HG02678 (cell line): ENCODE data around the gene BCKDK.

Source experiments
- ATAC-seq: cut with Tn5 transposase; IDR thresholded peaks from one replicate; pipeline ENCODE4 v1.9.1; 2021; ENCODE audit warnings: mild to moderate bottlenecking, moderate library complexity; ENCODE audit not compliant: unreplicated experiment

Gene BCKDK

GRCh38 chr16:31108035-31108793, at the start of gene BCKDK:
TSS of gene BCKDK (plus strand) at chr16:31108386. CDS start at chr16:31109224, 838 bp downstream.
- peak; percentile 86 for ATAC-seq

DNA sequence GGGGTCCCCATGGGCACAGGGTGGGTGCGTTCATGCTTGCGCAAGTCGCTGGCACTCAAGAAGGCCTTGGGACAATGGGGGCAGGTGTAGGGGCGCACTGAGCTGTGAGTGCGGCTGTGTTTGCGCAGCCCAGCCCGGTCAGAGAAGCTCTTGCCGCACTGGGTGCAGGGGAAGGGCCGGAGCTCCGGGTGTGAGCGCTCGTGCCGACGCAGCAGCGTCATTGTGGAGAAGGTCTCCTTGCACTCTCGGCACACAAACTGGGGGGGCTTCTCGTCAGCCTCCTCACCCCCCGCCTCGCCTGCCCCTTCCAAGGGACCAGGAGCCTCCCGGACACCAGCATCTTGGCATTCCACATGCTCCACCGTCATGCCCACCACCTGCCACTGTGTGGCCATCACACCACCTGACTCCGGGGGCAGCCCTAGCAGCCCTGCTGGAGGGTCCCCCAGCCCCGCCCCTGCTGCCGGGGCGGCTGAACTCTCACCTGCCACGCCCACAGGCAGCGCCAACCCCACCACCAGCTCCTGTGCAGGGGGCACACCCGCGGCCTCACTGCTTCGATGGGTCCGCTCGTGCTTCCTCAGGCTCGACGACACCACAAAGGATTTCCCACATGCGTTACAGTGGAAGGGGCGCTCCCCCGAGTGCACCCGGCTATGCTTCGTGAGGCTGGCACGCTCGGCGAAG, 46.9 kb upstream of the BCKDK start:
- ATAC-seq = no peak

GRCh38 chr16:31061813-31062440, 46.3 kb upstream of the BCKDK start:
- ATAC-seq = no peak

- ATAC-seq = no peak
Measured at GRCh38 chr16:31063495-31063842, 44.7 kb upstream of the BCKDK start.

GRCh38 chr16:31063843-31064611, 44.2 kb upstream of the BCKDK start:
- ATAC-seq = no peak

DNA sequence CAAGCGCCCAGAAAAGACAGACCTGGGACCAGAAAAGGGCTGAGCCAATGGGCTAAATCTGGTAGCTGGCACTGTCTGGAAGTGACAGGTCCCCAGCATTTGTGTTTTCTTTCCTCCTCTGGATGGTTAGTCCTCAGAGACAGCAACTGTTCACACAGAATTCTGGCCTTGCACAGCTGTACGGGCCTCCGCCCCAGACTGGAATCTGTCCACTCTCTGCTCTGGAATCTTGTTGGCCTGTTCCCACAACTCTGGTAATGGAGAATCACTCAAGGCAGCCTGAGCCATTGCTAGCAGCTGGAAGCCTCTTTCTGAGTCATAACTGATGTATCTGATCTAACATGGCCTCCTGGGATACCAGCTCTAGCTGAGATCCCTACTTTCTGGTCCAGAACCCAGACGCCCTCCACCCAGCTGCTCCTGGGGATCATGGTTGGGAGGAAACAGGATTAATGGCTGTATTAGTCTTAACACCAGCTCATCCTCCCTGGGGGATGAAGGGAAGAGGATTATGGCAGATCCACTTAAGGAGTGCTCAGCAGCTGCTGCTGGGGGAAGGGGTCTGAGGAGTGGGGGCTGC, 43.2 kb upstream of the BCKDK start:
- ATAC-seq = no peak

DNA sequence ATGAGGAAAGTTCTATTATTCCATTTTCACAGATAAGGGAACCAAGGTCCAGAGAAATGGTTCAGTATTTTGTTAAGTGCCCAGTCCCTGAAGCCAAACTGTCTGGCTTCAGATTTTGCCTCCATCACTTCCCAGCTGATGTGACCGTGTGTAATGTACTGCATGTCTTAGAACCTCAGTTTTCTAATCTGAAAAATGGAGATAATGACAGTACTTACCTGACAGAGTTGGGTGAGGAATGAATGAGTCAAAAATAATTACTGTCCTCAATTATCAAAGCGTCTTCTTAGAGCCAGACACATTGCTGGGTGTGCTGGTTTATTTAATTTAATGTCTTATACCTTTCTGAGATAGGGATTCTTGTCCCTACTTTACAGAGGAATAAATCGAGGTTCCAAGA, 40.8 kb upstream of the BCKDK start:
- no peak for ATAC-seq

DNA sequence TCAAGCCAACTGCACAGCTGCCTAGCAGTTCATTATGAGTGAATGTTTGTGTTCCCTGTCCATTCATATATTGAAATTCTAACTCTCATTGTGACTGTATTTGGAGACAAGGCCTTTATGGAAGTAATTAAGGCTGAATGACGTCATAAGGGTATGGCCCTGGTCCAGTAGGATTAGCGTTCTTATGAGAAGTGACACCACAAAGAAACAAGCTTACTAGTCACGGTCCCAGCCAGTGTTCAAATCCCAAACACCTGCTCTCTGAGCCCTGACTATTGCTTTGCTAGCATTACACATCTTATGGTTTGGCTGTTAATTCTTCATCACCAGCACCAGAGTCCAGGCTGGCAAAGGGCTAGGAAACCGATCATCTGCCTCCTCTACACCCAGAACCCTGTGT, 36.3 kb upstream of the BCKDK start:
- ATAC-seq = no peak

DNA sequence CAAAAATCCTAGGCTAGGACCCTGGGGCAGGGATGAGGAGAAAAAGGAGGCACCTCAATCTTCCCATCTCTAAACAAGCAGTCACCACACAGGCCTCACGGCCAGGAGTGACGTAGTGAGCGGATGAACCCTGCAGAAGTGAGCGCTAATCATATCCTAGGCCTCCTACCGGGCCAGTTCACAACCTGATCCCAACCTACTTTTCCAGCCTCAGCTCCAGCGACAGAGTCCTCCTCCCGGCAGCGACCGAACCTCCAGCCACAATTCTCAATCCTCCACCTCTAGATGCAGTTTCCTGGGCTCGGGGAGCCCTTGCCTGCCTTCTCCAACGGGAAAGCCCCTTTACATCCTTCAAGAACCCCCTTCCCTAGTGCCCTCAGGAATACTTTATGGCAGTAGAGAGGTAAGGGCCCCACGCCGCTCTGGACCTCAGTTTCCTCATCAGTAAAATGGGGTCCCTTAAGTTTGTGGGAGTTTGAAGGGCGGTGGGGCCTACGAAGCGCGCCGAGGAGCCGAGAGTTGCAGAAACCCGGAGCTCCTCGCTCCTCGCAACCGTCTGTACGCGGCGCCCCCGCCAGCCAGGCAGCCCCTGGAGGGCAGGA, 35.5 kb upstream of the BCKDK start:
- no peak for ATAC-seq

DNA sequence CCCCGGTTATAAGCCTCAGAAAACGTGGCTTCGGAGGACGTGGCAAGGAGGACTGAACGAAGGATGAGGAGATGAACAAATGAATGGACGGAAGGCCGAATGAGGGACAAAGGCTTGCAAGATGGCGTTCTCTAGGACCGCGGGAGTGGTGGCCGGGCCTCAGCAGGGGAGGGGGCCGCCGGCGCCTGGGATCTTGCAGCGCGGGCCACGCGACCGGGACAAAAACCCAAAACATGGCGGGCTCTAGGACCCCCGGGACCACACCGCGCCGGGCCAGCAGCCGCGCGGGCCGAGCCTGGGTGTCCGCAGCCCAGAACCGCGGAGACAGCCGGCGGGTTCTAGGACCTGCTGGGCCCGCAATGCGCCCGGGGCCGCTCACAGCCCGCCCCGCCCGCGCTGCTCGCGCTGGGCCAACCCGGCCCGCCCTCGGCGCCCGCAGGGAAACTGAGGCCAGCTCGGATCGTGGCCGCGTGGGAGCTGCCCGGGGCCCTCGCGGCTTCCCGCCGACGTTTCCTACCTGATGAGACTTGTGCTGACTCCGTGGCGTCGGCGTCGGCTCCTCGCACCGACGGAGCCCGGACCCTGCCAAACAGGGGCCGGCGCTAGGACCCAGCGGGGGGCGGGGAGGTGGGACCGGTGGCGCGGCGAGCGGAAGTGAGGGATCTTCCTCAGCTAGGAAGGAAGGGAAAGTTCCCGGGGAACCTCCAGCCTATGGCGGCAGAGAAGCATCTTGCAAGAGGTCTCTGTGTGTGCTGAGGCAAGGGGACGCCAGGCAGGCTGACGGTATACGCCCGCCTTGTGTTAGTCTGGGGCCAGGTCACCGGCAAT, 34.8 kb upstream of the BCKDK start:
- peak; percentile 56 for ATAC-seq

DNA sequence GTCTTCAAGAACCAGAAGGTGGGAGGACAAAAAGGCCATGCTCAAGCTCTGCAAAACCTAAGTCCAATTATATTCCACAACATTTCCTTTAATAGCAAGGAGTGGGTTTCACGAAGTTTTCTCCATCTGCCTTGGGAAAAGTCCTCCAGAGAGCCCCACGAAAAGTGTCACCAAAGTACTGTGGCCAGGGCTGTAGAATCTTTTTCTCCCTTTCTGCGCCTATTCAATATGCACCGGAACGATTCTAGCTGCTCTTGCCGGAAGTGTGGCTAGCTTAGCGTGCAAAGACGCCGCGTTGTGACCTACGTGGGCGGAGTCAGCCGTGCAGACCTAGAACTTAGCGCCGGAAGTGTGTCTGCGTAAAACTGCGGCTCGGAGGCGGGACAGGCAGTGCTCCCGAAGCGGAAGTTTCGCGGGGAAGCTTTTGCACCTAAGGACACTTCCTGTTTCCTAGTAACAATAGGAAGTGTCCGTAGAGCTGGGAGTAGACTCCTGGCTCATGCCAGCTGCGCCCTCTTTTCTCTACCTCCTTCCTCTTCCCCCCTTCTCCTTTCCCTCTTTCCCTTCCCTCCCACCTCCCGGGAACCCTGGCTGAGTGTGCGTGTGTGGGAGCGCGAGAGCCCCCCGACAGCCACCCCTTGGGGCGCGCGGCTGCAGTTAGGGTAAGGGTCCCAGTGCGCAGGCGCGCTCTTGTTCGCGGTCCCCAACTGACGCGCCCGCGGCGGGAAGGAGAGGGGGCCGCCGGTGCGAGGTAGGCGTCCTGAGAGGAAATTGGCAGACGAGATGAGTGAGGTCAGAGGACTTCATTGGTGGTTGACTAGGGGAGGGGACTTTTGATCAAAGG, 34.0 kb upstream of the BCKDK start, which contains the start of the genes ZNF646 and ZNF668:
TSS of gene ZNF646 (plus strand) at position 453 of the 844 bp plus-strand sequence. CDS start 1,903 bp downstream, outside the sequence.
TSS of gene ZNF668 (minus strand) at position 271 of the 844 bp plus-strand sequence. CDS start 9,781 bp downstream, outside the sequence.
- ATAC-seq = peak; percentile 72

GRCh38 chr16:31074814-31075183, 33.4 kb upstream of the BCKDK start:
- ATAC-seq = no peak

GRCh38 chr16:31076319-31076718, 31.9 kb upstream of the BCKDK start:
- no peak for ATAC-seq

DNA sequence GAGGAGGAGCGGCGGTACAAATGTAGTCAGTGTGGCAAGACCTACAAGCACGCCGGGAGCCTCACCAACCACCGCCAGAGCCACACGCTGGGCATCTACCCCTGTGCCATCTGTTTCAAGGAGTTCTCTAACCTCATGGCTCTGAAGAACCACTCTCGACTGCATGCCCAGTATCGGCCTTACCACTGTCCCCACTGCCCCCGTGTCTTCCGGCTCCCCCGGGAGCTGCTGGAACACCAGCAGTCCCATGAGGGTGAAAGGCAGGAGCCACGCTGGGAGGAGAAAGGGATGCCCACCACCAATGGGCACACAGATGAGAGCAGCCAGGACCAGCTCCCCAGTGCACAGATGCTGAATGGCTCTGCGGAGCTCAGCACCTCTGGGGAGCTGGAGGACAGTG, 31.2 kb upstream of the BCKDK start:
- no peak for ATAC-seq

DNA sequence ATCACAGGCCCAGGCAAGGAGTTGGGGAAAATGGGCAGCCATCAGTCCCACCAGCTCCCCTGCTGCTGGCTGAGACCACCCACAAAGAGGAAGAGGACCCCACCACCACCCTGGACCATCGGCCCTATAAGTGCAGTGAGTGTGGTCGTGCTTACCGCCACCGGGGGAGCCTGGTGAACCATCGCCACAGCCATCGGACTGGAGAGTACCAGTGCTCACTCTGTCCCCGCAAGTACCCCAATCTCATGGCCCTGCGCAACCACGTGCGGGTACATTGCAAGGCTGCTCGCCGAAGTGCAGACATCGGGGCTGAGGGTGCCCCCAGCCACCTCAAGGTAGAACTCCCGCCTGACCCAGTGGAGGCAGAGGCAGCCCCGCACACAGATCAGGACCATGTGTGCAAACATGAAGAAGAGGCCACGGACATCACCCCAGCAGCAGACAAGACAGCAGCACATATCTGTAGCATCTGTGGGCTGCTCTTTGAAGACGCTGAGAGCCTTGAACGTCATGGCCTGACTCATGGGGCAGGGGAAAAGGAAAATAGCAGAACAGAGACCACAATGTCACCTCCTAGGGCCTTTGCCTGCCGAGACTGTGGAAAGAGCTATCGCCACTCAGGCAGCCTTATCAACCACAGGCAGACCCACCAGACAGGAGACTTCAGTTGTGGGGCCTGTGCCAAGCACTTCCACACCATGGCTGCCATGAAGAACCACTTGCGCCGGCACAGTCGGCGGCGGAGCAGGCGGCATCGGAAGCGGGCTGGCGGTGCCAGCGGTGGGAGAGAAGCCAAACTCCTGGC, 30.4 kb upstream of the BCKDK start:
- ATAC-seq = no peak

GRCh38 chr16:31078597-31079341, 29.4 kb upstream of the BCKDK start:
- ATAC-seq = no peak

DNA sequence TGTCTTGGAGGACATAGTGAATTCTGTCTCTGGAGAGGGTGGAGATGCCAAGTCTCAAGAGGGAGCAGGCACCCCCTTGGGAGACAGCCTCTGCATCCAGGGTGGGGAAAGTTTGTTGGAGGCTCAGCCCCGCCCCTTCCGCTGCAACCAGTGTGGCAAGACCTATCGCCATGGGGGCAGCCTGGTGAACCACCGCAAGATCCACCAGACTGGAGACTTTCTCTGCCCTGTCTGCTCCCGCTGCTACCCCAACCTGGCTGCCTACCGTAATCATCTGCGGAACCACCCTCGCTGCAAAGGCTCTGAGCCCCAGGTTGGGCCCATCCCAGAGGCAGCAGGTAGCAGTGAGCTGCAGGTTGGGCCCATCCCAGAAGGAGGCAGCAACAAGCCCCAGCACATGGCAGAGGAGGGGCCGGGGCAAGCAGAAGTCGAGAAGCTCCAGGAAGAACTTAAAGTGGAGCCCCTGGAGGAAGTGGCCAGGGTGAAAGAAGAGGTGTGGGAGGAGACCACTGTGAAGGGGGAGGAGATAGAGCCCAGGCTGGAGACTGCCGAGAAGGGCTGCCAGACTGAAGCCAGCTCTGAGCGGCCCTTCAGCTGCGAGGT, 28.7 kb upstream of the BCKDK start:
- no peak for ATAC-seq
